HCT116 (cell line): ENCODE measurements around the gene SPPL2C.

Experiments used
- EGR1 ChIP-seq: IDR thresholded peaks from 2 replicates; pipeline ENCODE4 v1.6.1; 2012; ENCODE audit warnings: low read depth
- ELF1 ChIP-seq: IDR thresholded peaks from 2 replicates; pipeline ENCODE4 v1.6.1; 2012; ENCODE audit warnings: low read depth, borderline replicate concordance
- EZH2 ChIP-seq: fragments of 200-600 bp; sonication (generic); IDR thresholded peaks from 2 replicates; pipeline ENCODE4 v1.6.1; 2017; ENCODE audit warnings: antibody characterized with exemption, mixed run types
- POLR2A ChIP-seq: IDR thresholded peaks from 2 replicates; pipeline ENCODE4 v1.7.0; 2011; ENCODE audit warnings: borderline replicate concordance; ENCODE audit not compliant: insufficient read depth, insufficient read length; ENCODE audit errors: extremely low read depth
- POLR2AphosphoS5 ChIP-seq: IDR thresholded peaks from 2 replicates; pipeline ENCODE4 v1.6.1; 2011; ENCODE audit warnings: mild to moderate bottlenecking, low read depth, low read length, moderate library complexity
- SIN3A ChIP-seq: IDR thresholded peaks from 2 replicates; pipeline ENCODE4 v1.6.1; 2012; ENCODE audit warnings: low read depth
- SP1 ChIP-seq: IDR thresholded peaks from 2 replicates; pipeline ENCODE4 v1.6.1; 2012; ENCODE audit warnings: low read depth
- TF ChIP-seq, protein P1 (sequence below), 3 experiments: fragments of 200-600 bp in 1 of 3; sonication (generic) in 1 of 3; IDR thresholded peaks in 2 of 3; conservative IDR thresholded peaks in 1 of 3; 2 replicates each; pipeline ENCODE4 v1.5.1; 2012 to 2017; ENCODE audit warnings: low read depth in 2 of 3, low read length in 2 of 3, antibody characterized with exemption in 1 of 3, borderline replicate concordance in 1 of 3, control low read depth in 1 of 3, mild to moderate bottlenecking in 1 of 3, mixed read lengths in 1 of 3, mixed run types in 1 of 3, moderate library complexity in 1 of 3; ENCODE audit not compliant: insufficient read depth in 1 of 3
- TF ChIP-seq, protein P2 (sequence below): IDR thresholded peaks from 2 replicates; pipeline ENCODE4 v1.6.1; 2012; ENCODE audit warnings: low read depth
- TF ChIP-seq, protein P3 (sequence below): IDR thresholded peaks from 2 replicates; pipeline ENCODE4 v1.6.1; 2012
- TF ChIP-seq, protein P4 (sequence below): IDR thresholded peaks from 2 replicates; pipeline ENCODE4 v1.6.1; 2012

DNA sequence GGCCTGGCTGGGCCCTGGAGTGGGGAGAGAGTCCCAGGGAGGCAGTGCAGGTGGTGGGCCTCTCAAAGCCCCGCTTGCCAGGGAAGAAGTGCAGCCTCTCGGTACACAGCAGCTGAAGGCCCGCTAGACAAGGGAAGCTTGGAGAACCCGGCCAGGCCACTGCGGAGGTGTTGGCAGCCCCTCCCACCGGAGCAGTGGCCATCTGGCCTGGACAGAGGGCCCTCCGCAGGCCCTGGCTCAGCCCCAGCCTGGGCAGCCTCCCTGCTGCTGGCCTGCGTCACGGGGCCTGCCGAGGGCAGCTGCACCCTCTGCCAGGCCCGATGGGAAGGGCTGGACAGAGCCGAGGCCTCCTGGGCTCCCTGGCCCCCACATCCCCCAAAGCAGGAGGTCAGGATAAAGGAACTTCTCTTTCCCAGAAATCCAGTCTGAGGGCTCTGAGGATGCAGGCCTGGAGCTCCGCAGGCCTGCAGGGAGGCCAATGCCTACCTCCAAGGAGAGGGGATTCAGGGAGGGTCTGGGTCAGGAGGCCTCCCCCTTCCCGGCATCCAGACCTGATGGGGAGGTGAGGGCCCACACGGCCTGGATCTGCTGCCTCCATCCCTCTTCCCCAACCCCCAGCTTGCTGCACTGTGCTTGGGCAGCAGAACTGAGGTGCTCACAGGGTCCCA is 4.3 kb downstream of the SPPL2C start:
- TF ChIP-seq, protein P1, sequence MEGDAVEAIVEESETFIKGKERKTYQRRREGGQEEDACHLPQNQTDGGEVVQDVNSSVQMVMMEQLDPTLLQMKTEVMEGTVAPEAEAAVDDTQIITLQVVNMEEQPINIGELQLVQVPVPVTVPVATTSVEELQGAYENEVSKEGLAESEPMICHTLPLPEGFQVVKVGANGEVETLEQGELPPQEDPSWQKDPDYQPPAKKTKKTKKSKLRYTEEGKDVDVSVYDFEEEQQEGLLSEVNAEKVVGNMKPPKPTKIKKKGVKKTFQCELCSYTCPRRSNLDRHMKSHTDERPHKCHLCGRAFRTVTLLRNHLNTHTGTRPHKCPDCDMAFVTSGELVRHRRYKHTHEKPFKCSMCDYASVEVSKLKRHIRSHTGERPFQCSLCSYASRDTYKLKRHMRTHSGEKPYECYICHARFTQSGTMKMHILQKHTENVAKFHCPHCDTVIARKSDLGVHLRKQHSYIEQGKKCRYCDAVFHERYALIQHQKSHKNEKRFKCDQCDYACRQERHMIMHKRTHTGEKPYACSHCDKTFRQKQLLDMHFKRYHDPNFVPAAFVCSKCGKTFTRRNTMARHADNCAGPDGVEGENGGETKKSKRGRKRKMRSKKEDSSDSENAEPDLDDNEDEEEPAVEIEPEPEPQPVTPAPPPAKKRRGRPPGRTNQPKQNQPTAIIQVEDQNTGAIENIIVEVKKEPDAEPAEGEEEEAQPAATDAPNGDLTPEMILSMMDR (IDR thresholded peaks at IDR 0.05 in 2 of 3, conservative IDR thresholded peaks at IDR 0.05 in 1 of 3; ENCODE audit: borderline replicate concordance in 1 of 3, insufficient read depth in 1 of 3, low read depth in 2 of 3, low read length in 2 of 3), result no peak
- TF ChIP-seq, protein P2, sequence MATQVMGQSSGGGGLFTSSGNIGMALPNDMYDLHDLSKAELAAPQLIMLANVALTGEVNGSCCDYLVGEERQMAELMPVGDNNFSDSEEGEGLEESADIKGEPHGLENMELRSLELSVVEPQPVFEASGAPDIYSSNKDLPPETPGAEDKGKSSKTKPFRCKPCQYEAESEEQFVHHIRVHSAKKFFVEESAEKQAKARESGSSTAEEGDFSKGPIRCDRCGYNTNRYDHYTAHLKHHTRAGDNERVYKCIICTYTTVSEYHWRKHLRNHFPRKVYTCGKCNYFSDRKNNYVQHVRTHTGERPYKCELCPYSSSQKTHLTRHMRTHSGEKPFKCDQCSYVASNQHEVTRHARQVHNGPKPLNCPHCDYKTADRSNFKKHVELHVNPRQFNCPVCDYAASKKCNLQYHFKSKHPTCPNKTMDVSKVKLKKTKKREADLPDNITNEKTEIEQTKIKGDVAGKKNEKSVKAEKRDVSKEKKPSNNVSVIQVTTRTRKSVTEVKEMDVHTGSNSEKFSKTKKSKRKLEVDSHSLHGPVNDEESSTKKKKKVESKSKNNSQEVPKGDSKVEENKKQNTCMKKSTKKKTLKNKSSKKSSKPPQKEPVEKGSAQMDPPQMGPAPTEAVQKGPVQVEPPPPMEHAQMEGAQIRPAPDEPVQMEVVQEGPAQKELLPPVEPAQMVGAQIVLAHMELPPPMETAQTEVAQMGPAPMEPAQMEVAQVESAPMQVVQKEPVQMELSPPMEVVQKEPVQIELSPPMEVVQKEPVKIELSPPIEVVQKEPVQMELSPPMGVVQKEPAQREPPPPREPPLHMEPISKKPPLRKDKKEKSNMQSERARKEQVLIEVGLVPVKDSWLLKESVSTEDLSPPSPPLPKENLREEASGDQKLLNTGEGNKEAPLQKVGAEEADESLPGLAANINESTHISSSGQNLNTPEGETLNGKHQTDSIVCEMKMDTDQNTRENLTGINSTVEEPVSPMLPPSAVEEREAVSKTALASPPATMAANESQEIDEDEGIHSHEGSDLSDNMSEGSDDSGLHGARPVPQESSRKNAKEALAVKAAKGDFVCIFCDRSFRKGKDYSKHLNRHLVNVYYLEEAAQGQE, result no peak
- TF ChIP-seq EGR1, result no peak
- no peak for TF ChIP-seq POLR2A
- no peak for TF ChIP-seq POLR2AphosphoS5
- no peak for TF ChIP-seq SIN3A
- TF ChIP-seq, protein P3, sequence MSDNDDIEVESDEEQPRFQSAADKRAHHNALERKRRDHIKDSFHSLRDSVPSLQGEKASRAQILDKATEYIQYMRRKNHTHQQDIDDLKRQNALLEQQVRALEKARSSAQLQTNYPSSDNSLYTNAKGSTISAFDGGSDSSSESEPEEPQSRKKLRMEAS, result no peak
- no peak for TF ChIP-seq EZH2
- no peak for TF ChIP-seq ELF1
- TF ChIP-seq, protein P4, sequence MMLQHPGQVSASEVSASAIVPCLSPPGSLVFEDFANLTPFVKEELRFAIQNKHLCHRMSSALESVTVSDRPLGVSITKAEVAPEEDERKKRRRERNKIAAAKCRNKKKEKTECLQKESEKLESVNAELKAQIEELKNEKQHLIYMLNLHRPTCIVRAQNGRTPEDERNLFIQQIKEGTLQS, result no peak
- no peak for TF ChIP-seq SP1
